HL-60/S4 treated with phorbol 12-myristate 13-acetate at 8.2 ng/mL for 4 days and 3 days (cell line): ENCODE measurements around the gene AKAP11.
"Not testable (repeated sequence)": the region's sequence is repeated elsewhere in the genome, so short reads cannot be mapped to it uniquely, and the experiment has no call there.

Experiments
- in situ Hi-C: fragments of 300-500 bp; cut with MboI; formaldehyde crosslinking; loops from 2 replicates; pipeline ENCODE4 v1.15.0; 2022; ENCODE audit warnings: low sequenced_read_pairs

Gene AKAP11, protein sequence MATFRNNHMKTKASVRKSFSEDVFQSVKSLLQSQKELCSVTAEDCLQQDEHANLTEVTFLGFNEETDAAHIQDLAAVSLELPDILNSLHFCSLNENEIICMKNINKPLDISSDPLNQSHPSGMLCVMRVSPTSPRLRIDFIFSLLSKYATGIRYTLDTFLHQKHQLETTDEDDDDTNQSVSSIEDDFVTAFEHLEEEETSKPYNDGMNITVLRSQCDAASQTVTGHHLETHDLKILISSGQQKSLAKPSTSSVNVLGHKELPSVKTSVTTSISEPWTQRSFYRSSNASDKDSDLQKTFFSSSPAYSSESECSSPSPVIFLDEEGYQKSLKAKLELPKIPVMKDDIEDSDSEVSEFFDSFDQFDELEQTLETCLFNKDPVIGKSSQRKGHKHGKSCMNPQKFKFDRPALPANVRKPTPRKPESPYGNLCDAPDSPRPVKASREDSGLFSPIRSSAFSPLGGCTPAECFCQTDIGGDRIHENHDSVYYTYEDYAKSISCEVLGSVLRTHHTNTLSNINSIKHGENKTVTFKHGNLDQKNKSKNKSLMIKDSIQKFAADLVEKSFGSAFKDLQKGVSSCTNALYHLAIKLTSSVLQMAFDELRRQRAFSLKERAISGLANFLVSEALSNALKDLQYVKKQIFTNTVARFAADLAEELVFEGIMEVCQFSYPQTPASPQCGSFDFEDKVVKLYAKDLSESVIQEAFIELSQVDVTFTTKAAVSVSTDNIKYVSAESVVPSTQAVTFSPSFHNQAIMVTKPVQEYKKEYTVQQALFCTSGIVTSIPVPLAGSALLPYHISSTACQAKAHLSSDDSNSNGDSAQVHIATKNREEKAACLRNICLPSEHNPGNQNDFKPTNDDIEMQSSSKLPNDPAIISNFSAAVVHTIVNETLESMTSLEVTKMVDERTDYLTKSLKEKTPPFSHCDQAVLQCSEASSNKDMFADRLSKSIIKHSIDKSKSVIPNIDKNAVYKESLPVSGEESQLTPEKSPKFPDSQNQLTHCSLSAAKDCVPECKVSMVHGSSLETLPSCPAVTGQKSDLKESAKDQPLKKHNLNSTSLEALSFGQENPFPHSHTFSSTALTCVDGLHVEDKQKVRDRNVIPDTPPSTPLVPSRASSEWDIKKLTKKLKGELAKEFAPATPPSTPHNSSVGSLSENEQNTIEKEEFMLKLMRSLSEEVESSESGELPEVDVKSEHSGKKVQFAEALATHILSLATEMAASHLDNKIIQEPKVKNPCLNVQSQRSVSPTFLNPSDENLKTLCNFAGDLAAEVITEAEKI (N-terminal part only)

DNA sequence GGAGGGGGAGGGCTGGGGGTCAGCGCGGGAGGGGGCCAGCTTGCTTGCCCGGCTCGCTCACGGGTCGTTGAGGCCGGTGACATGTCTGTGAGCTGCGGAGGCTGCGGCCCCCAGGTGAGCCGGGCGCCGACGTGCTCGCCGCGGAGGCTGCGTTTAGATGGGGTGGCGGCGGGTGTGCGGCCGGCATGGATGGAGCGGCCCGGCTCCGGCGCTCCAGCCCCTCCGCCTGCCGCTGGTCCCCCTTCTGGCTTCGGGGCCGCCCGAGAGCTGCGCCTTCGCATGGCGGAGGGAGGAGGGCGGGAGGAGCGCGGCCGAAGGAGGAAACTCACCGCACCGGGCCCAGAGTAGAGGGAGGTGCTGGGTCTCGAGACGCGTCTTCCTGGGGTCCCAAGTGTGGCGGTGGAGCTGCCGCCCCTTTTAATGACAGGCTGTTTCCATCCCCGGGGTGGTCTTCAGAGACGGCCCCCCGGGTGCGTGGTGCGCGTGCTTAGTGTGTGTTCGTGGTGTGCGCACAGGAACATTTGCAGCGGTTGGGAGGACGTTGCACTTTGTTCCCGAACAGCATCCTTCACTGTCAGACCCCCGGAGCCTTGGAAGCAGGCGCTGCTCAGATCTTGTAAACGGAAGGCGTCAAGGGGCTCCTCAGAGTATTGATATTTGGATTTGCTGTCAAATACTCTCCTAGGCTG, at the start of gene AKAP11:
Gene AKAP11, plus strand, starts transcription at position 38 of the 689 bp plus-strand sequence. CDS start 14,197 bp downstream, outside the sequence.
- in situ Hi-C loops: no loop called here

DNA sequence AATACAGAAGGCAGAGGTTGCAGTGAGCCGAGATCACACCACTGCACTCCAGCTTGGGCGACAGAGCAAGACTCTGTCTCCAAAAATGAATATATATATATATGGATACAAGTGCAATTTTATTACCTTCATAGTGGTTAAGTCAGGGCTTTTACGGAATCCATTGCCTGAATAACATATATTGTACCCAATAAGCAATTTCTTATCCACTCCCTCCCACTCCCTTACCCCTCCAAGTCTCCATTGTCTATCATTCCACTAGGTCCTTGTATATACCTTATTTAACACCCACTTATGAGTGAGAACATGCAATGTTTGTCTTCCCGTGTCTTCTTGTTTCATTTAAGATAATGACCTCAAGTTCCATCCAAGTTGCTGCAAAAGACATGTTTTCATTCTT, 48.3 kb upstream of the AKAP11 start:
- in situ Hi-C loops: no loop called here

DNA sequence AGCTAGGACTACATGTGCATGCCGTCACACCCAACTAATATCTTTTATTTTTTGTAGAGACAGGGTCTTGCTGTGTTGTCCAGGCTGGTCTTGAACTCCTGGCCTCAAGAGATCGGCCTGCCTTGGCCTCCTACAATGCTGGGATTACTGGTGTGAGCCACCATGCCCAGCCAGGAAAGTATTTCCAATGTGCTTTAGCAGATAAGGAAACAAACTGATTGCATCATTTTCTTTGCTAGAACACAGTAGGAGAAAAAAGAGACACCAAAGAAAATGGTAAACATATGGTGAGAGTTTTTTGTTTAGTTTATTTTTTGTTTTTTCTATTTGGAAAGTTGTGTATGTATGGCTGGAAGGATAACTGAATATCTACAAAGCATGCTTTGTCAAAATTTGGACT, 46.9 kb upstream of the AKAP11 start:
- in situ Hi-C loops: no loop called here

DNA sequence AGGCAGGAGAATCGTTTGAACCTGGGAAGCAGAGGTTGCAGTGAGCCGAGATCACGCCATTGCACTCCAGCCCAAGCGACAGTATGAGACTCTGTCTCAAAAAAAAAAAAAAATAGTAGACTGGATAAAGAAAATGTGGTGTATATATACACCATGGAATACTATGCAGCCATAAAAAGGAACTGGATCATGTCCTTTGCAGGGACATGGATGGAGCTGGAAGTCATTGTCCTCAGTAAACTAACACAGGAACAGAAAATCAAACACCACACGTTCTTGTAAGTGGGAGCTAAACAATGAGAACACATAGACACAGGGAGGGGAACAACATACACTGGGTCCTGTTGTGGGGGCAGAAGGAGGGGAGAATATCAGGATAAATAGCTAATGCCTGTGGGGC, 45.2 kb upstream of the AKAP11 start:
- in situ Hi-C loops: not testable (repeated sequence)

DNA sequence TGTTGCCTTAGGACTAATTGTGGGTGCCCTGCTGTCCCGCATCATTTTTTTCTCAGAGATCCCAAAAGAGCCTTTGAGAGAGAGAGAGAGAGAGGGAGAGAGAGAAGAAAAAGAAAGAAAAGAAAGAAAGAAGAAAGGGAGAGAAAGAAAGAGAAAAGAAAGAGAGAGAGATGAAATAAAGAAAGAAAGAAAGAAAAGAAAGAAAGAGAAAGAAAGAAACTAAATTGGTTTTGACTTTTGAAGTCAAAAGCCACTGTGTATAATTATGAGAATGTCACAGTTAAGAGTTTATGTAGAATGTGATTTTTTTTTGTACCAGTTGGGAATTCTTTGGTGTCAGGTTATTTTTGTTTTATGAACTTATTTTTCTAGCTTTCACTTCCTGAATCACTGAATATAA, 43.4 kb upstream of the AKAP11 start:
- in situ Hi-C loops: no loop called here

DNA sequence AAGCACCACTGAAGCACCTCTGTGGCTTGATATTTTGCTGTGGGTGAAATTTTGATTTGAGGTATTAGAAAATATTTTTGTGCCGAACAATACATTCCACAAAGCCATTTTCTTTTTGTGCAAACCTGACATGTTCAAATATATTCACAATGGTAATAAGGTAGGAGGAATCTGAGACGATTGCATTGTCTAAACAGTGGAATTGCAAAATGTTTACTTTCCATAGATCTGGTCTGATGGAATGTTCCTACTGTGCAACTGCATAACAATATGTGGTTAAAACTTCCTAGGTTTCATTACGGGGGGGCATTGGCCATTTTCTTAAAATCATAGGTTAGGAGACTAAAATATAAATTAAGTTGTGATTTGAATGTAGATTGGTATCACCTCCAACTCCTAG, 42.7 kb upstream of the AKAP11 start:
- in situ Hi-C loops: no loop called here

DNA sequence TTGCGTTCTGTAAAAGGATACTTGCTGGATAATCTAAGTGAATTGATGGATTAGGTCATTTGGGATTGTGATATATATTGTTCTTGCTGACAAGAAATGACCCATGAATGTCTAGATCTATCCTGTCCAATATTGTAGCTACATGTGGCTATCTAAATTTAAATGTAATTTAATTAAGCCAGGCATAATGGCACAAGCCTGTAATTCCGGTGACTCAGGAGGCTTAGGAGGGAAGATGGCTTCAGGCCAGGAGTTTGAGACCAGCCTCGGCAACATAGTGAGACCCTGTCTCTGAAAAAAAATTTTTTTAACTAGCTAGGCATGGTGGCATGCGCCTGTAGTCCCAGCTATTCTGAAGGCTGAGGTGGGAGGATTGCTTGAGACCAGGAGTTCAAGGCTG, 39.3 kb upstream of the AKAP11 start:
- in situ Hi-C loops: no loop called here

DNA sequence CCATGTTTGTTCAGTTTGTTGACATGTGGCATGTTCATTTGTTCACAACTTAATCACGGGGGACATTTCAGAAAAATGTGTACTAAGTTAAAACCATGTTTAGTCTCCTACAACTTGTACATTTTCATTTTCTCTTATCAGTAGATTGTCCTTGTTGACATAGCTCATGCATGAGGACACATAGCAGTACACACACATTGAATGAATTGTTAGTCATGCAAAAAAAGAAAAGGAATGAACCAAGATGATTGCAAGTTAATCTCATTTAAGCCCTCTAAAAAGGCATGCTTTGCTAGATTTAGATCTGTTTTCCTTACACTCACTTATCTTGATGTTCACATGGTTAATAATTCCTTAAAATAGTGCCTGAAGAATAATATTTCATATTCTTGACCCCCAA, 38.2 kb upstream of the AKAP11 start:
- in situ Hi-C loops: no loop called here

DNA sequence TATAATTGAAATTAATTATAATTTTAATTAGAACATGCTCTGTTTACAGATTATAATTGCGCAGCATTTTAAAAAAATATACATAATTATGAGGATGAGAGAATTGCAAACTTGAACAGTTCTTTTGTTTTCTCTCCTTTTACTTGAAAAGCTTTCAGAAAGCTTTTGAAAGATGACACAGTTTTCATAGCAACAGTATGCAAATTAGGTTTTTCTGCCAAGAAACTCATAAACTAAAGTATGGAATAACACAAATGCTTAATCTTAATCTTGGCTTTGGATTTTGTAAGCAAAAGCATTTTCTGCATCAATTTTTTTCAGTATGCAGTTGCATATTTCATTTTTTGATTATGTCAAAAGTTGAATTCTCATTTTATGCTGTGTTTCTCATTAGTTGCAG, 32.8 kb upstream of the AKAP11 start:
- in situ Hi-C loops: no loop called here

DNA sequence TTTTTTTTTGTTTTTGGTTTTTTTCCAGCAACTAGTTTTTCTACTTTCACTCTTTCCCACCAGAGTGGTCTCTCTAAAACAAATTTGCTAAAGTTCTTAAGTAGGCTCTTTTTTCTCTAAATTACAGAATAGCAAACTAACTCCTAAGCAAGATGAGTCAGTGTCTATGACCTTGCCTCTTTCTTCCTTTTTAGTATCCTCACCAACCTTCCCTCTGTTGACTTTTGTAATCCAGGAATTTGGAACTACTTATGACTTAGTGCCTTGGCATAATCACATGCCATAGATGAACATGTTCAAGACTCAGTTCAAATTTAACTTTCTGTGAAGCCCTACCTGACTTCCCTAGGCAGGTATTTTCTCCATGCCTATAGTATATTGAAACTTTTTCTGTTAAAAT, 32.3 kb upstream of the AKAP11 start:
- in situ Hi-C loops: no loop called here

DNA sequence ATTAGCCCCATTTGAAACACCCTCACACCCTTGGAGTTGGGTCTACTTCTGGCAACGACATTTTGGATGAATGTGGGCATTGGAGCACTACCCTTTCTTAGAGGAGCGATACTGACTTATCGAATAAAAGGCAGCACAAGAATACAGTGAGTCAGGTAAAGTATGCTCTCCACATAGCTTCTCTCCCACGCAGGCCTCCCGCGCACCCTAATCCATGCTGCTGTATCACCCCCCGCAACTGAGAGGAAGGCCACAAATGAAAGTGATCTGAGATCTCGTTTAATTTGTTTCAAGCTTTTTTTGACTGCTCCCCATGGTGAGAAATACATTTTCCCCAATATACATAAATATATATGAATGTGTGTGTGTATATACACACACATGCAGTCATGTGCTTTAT, 25.4 kb upstream of the AKAP11 start:
- in situ Hi-C loops: no loop called here

DNA sequence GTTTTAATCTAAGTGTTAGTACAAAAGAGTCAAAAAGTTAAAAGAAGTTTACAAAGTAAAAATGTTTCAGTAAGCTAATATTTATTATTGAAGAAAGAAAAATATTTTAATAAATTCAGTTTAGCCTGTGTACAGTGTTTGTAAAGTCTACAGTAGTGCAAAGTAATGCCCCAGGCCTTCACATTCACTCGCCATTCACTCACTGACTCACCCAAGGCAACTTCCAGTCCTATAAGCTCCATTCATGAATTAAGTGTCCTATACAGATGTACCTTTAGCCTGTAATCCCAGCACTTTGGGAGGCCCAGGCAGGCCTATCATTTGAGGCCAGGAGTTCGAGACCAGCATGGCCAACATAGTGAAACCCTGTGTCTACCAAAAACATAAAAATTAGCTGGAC, 24.1 kb upstream of the AKAP11 start:
- in situ Hi-C loops: no loop called here

DNA sequence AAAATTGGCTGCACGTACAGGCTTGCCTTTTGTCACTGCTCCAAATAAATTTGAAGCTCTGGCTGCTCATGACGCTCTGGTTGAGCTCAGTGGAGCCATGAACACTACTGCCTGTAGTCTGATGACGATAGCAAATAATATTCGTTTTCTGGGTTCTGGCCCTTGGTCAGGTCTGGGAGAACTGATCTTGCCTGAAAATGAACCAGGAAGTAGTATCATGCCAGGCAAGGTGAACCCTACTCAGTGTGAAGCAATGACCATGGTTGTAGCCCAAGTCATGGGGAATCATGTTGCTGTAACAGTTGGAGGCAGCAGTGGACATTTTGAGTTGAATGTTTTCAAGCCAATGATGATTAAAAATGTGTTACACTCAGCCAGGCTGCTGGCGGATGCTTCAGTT, 16.1 kb upstream of the AKAP11 start:
- in situ Hi-C loops: no loop called here

DNA sequence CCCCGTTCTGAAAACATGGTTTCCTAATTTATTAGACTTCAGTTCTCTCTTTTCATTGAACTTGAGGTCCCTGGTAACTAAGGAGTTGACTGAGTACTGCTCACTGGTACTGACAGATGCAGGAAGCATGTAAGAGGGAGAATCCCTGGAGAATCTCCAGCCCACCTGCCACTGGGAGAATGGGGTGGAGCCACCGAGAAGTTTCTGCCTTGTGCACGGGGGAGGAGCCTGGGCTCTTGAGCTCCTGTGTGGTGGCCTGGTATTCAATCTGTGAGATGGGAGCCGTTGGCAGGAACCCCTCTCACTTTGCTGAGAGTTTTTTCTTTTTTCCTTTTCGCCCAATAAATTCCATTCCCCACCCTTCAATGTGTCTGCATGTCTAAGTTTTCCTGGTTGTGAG, 13.2 kb upstream of the AKAP11 start:
- in situ Hi-C loops: no loop called here

DNA sequence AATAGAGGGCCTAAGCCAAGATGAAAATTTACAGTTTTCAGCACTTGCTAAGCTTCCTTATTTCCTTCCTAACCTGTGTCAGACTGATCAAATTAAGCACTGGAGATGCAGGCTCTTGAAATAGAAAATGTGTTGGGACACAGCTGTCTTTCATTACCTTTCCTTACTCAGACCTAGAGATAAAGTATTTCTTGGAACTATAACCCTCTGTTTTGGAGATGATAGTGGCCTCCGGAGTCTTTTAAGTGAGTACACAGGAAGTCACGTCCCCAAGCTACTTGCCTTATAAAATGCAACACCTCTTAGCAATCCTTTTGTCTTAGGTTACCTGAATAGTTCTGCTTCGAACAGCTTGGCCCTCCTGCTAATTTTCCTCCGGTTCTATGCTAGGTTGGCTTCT, 12.4 kb upstream of the AKAP11 start:
- in situ Hi-C loops: no loop called here

DNA sequence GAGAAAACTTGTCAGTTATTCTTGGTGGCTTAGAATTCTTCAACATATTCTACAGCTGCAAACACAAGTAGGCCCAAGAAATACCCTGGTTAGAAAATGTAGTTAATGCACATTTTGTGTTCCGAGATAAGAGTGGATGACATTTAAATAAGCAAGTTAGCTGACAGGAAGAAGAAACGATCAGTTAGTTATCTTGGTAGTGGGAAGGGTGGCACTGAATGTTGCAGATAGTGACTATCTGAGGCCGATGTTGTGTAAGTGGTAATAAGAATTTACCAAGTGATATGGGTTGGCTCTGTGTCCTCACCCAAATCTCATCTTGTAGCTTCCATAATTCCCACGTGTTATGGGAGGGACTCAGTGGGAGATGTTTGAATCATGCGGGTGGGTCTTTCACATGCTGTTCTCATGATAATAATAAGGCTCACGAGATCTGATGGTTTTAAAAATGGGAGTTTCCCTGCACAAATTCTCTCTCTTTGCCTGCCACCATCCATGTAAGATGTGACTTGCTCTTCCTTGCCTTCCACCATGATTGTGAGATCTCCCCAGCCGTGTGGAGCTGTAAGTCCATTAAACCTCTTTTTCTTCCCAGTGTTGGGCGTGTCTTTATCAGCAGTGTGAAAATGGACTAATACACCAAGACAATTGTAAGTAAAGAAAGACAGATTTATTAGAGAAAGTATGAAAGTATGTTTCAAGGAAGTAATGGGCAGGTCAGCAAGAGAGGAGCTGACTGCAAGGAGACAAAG, 10.9 kb upstream of the AKAP11 start:
- in situ Hi-C loops: no loop called here

DNA sequence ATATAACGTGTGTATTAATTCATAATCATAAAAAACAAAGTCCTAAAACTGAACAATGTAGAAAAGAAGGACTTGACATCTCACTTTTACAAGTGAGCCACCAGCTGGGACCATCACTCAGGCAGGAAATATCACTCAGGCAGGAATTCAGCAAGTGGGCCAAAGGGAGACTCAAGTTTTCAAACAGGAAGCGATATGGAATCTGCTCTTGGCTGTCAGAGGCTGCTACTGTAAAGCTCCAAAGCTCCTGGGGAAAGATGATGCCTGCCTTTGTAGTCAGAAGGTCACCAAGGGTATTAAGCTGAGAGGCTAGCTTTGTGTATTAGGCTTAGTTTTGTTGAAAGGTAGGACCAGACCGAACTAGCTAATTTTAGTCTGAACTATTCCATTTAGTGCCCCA, 5.5 kb upstream of the AKAP11 start:
- in situ Hi-C loops: no loop called here

DNA sequence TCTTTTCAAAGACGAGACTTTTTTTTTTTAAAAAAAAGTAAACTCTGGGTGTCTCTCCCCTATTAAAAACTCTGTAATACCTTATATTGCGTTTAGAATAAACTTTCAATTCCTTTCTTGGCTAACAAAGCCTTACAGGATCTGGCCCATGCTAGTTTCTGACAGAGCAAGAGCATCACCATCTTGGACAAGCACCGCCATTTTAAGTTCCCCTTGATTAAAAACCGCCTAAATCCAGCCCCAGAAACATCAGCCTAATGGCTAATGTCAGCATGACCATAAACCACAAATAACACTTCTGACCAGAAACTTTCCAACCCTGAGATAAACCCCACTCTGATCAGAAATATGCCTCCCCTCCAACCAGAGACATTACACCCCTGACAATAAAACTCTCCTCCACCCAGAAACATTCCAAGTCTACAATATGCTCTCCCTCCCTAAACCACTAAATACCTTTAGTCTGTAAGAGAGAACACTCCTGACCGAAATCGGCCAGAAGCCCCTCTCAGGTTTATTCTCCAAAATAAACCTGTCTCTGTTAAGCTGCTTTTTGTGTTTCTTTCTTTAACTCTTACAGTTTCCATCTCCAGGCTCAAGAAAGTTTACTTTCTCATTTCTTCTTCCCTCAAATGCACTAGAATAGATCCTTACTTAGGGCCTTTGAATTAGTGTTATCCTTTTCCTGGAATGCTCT, 1.6 kb upstream of the AKAP11 start:
- in situ Hi-C loops: no loop called here

DNA sequence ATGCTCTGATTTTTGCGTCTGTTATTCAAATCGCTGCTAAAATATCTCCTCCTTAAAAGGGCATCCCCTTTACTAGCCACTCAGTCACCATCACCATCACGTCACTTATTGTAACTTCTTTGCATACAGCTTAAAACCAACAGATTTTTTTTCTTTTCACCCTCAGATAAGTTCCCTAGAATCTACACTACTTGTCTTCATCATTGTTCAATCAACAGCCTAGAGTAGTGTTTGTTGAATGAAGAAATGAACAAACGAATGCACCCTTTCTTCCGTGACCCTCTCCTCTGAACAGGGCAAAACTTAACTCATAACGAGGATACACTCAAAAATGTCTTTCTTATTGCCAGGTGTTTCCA, 1.1 kb upstream of the AKAP11 start:
- in situ Hi-C loops: no loop called here
